Central memory CD4-positive, alpha-beta T cell (primary cell): ENCODE data around the gene PCSK9.

Experiments
- DNase-seq: peaks from one replicate; pipeline ENCODE4 v3.0.0; 2022

The PCSK9 gene

DNA sequence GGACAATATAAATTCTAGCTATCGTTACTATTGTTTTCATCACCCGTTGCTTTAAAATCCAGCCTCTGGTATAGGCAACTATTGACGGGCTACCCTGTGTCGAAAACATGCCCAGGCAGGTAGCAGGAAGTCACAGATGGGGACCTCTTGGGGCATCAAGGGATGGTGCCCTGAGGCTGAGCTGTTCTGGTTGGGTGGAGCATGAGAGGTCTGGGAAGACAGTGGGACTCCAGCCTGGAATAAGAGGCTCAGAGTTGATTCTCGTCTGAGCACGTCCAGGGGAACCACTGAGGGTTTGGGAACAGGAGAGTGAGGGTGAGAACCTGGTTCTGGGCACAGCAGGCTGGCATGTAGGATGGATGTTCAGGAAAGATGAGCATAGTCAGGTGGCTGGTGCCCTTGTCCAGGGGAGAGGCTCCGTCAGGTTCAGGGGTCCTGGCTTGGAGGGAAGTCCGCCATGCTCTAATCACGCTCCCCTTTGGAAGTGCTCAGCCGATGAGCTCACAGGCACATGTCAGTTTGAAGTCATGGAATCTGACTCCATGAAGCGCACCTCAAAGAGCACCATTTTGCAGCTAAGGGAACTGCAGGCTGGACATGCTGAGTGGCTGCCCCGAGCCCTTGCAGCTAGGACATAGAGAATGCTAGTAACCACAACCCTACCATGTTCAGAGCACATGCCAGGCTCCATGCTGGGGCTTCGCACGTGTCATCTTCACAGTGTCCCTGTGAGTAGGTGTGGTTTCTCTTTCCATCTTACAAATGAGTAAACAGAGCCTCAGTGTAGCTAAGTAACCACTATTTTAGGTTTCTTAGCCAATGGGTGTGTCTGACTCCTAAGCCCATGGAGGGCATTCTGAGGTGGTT lies 21.0 kb downstream of the PCSK9 start:
- DNase-seq, result no peak

DNA sequence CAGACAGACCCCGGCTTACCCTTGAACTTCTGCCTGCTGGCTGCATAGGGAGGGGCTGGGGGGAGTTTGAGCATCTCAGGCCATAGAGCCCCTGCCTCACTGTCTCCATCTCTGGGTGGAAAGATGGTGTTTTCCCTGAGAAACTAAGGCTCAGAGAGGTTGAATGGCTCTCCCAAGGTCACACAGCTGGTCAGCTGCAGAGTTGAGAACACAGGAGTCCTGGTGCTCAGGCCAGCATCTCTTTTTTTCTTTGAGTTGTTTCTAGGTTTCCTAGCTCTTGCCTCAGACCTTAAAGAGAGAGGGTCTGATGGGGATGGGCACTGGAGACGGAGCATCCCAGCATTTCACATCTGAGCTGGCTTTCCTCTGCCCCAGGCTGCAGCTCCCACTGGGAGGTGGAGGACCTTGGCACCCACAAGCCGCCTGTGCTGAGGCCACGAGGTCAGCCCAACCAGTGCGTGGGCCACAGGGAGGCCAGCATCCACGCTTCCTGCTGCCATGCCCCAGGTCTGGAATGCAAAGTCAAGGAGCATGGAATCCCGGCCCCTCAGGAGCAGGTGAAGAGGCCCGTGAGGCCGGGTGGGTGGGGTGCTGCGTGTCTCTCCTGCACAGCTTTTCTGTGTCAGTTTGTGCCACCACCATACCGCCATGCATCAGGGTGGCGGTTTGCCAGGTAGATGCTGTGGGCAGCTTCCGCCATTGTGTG lies 21.8 kb downstream of the PCSK9 start:
- no peak for DNase-seq

DNA sequence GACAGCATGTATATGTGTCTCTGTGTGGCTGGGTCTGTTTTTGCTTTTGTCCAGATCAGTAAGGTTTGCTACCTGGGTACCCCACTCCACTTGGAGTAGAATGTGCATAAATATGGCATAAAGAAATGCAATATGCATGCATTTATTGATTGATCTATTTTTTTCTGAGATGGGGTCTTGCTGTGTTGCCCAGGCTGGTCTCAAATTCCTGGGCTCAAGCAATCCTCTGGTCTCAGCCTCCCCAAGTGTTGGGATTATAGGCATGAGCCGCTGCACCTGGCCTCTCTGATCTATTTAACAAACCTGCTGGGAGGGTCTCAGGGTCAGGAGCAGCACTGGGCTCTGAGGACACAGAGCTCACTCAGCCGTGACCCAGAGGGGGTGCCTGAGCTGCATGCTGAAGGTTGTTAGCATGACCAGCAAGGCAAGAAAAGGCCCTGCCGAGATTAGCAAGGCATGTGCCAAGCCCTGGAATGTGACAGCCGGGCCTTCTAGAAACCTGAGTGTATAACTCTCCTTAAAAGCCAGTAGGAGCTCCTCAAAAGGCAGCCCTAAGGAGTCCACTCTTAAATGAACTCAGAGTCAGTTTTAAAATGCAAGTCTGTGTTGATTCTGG lies 22.5 kb downstream of the PCSK9 start:
- no peak for DNase-seq

DNA sequence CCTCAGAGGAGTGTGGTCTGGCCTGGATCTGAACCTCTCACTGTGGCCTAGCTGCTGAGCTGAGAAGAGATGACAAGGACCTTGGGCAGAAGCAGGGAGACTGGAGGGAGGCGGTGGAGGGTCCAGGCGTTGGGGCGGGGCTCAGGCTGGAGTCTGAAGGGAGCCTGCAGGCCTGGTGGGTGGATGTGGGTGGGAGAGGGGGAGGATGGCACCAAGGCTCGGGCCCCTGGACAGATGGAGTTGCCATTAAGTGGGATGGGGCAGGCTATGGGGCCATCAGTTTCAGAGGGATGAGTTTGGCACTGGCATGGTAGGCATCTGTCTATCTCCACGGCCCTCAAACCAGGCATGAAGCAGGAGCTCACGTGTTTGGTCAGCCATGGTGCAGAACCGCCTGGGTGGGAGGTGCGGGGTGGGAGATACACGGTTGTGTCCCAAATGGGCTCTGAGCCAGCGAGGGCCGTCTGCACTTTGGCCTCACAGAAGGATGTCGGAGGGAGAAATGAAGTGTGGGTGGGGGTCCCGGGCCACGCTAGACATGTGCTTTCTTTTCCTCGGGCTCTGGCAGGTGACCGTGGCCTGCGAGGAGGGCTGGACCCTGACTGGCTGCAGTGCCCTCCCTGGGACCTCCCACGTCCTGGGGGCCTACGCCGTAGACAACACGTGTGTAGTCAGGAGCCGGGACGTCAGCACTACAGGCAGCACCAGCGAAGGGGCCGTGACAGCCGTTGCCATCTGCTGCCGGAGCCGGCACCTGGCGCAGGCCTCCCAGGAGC lies 23.6 kb downstream of the PCSK9 start:
- DNase-seq, result no peak

DNA sequence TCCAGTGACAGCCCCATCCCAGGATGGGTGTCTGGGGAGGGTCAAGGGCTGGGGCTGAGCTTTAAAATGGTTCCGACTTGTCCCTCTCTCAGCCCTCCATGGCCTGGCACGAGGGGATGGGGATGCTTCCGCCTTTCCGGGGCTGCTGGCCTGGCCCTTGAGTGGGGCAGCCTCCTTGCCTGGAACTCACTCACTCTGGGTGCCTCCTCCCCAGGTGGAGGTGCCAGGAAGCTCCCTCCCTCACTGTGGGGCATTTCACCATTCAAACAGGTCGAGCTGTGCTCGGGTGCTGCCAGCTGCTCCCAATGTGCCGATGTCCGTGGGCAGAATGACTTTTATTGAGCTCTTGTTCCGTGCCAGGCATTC lies 24.2 kb downstream of the PCSK9 start:
- no peak for DNase-seq

DNA sequence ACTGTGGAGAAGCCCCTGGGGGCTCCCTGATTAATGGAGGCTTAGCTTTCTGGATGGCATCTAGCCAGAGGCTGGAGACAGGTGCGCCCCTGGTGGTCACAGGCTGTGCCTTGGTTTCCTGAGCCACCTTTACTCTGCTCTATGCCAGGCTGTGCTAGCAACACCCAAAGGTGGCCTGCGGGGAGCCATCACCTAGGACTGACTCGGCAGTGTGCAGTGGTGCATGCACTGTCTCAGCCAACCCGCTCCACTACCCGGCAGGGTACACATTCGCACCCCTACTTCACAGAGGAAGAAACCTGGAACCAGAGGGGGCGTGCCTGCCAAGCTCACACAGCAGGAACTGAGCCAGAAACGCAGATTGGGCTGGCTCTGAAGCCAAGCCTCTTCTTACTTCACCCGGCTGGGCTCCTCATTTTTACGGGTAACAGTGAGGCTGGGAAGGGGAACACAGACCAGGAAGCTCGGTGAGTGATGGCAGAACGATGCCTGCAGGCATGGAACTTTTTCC lies 24.8 kb downstream of the PCSK9 start:
- no peak for DNase-seq

DNA sequence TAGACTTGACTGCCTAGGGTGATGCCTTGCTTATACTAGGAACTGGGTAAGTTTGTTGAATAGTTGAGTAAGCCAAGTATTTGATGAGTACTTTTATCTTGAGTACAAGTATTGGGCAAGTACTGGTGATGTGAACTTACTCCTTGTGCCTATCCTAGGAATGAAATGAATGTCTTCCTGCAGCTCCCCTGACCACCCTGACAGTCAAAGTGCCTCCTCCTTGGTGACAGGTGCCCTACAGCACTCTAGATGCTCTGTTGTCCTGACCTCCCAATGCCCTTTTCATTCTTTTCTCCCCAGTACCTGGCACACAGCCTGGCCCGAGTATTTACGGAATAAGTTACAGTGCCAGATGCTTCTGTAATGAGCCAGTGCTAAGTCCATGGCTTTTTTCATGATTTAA lies 25.5 kb downstream of the PCSK9 start:
- DNase-seq, result no peak

DNA sequence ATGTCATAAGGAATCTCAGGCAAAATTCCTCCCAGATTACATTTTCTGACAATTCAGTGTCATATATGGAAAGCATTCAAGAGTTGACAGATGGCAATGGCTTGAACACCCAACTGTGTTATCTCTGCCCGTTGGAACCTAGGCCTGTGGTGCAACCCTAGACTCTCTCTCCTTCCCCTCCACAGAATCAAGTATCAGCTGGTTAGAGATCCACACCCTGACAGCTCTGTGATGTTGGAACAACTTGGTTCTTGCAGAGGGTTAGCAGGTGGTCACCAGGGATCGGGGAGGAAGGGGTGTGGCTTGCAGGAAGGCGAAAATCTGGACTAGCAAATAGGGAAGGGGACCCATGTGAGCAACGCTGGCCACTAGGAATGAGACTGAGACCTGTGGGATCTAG lies 26.3 kb downstream of the PCSK9 start:
- no peak for DNase-seq

DNA sequence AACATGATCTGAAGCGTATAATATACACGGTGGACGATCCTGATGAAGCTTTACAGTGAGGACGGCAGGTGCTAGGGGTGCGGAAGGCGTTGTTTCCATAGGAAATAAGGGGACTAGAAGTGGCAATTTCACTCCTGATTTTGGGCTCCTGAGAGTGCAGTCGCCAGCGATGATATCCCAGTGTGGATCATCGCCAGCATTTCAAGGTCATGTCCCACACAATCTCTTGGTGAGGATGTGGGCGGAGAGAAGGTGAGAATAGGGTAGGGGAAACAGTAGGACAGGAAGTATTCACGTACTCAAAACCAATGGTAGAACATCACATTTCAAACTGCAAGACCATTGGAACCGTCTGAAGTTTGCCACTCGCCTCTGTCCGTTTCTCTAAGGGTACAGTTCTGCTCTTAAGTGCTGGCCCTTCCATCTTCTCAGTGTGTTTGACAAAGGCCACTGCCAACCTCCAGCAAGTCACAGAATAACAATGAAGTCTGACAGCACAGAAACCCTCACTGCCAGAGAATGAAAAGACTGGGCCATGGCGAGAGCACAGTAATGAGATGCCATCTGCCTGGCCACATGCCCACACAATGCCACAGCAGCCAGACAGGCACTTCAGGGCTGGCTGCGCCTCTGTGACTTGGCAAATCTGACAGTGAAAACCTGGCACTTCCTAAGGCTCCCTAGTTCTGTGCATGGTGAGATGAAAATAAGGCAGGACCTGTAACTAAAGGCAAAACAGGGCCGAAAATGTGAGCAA lies 27.9 kb downstream of the PCSK9 start:
- no peak for DNase-seq

DNA sequence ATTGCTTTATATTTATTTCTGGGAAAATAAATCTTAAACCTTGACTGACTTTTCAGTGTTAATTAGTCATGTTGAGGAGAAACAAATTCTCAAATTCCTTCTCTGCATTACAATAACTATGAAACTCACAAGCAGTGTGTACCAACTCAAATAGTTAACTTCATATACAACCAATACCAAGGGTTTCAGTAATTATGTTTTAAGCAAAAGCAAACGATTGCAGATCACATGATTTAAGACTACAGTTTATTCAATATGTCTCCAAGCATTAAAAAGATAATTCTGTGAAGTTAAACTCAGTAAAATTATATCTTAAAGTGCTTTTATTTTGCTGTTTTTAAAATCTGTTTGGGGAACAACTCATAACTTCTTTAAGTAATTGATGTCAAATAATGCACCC lies 28.6 kb downstream of the PCSK9 start:
- DNase-seq, result no peak

DNA sequence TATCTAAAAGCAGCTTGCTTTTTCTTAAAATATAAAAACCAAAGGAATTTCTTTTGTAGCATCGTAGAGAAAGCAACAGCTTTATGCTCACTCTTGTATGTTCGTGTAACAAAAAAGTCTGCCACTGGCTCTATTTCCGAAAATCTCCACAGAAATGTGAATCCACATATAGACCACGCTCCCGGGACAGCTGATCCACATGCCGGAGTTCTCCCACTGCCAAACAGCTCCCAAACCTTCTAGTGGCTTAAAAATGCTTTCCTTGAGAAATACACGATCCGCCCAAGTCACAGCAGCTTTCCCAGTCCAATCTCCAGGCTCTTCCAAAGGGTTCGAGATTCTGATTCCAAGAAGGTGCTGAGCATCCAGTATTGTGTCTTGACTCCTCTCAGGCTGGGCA lies 29.3 kb downstream of the PCSK9 start:
- DNase-seq, result no peak

DNA sequence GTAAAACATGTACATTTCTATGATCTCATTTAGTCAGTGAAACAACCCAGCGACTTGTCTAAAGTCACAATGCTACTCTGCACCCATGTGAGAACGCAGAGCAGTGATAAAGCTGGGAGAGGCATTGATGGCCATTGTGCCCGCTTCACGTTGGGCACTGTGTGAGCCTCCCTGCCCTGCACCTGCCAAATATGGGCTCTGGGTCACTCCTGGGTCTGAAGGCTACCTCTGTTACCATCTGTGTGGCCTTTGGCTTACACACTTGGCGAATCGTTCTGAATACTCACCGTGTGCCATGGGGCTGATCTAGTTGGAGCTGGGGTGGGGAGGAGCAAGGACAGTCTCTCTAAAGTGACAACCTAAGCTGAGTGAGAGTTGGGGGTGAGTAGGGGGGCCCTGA lies 29.9 kb downstream of the PCSK9 start:
- DNase-seq, result no peak

DNA sequence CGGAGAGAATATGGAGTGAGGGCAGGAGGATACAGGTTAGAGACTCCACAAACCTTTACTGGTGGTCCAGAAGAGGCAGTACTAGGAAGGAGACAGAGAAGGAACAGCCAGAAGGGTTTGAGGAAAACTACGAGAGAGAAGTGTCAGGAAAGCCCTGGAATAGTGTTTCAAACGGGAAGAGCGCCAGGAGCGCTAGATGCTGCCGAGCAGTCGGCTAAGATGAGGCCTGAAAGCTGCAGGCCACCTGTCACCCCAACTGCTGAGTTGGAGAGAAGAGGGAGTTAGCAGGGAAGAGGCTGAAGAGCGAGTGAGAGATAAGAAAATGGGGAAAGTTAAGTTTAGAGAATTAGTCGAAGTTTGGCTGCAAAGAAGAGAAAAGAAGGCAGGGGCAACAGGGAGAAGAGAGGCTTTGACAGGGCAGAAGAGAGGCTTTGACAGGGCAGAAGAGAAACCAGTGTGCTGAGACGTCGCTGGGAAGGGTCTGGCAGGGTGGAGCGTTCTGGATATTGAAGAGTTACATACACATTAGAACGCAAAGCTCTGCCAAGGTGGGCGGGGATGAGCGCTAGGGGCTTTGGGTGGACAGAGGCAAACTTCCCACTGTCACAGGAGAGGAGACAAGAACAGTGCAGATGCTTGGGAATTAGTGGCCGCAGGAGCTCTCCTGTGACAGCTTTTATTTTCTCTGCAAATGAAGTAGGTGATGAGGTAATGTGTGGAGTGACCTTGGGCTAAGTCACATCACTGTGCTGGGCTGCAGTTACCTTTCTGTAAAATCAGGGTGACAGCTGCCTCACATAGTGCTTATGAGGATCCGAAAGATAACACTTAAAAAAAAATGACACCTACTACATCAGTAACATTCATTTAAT lies 31.2 kb downstream of the PCSK9 start:
- DNase-seq, result no peak

DNA sequence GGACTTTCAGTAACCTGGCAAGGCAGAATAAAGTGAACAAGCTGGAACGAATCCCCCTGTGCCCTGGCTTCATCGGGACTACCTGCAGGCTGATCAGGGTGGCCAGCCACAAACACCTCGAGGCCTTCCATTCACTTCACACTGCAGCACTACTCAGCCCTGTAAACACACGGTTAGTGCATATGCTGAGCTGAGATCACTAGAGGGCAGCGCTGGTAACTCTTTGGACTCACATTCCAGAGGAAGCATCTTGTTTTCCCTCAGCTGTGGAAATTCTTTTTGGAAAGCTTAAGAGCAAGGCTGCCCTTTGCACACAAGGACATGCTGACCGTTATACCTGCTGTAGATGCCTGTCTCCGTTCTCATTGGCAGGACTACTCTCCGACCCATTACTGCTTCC lies 32.1 kb downstream of the PCSK9 start:
- no peak for DNase-seq

DNA sequence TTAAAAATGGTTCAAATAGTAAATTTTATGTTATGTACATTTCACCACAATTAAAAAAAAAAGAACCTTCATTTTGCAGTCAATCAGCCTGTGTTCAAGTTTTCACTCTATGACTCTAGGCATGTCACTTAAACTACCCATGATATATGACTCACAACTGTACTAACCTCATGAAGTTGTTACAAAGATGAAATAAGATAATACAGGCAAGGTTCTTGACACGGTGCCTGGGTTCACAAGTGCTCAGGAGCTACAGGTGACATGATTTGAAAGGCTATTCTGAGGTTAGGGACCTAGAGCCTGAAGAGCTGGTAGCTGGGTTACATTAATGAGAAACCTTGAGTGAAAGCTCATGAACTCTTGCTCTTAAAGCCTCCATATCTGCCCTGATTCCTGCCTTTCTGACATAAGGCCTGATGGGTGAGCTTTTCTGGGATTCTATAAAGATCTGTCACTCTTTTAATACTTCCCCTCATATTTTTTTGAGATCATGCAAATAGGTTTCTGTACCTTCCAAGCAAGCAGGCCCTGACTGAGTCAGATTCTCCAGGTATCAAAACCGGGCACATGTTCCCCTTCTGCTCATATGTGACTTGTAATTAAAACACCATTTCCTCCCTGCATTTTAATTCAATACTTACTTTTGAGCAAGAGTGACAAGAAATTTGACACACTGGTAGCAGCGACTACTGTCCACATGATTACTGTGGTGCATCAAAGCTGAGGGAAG lies 34.0 kb downstream of the PCSK9 start:
- no peak for DNase-seq

DNA sequence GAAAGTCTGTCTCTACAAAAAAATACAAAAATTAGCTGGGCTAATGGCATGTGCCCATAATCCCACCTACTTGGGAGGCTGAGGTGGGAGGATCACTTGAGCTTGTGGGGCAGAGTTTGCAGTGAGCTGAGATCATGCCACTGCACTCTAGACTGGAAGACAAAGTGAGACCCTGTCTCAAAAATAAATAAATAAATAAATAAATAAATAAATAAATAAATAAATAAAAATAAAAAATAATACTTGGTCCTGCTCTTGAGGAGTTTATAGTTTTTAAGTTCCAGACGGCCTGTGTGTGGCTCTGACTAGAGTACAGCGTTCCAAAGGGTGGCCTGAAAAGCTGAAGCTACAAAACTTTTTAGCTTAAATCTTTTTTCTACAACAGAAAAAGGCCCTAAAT lies 35.1 kb downstream of the PCSK9 start:
- no peak for DNase-seq

DNA sequence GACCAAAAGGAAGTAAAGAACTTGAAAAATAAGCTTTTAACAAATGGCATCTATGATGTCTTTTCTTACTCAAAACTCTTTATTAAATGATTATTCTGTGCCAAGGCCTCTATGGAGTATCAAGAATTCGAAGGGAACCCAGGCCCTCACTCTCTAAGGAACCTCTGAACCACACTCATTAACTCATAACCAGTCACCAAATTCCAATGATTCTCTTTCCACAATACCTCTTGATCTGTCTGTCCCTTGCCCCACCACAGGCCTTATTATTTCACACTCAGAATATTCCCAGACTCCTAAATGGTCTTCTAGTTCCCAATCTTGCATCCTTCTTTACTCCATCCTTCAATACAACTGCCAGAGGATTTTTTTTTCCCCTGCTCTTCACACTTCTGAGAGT lies 37.0 kb downstream of the PCSK9 start:
- DNase-seq, result no peak

DNA sequence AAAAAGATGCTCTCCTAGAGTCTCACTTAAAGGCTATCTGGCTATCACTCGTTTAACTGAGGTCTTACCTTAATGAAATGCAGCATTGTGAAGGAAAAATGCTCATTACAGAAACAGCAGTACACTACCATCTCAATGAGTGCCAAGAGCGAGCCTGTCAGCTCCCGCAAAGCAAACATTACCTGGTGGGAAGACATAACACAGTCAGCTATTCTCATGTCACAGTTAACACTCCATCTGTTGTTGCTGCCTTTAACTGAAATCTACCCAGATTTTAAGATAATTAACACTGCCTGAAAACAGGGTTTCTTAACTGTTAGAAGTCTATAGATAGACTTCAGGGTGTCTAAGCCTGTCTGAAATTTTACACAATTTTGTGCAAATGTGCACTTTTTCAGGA lies 39.1 kb downstream of the PCSK9 start:
- no peak for DNase-seq

DNA sequence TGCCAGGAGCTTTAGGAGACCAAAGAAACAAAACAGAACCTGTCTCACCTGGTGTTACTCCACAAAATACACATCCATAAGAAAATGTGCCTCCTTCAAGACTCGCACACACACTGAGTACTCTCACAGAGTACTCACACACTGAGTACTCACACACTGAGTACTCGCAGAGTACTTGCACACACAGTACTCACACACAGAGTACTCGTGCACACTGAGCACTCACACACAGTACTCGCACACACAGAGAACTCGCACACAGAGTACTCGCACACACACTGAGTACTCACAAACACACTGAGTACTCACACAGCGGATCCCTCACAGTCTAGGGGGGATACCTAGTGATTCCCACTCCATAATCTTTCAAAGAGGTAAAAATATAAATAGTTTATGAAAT lies 40.3 kb downstream of the PCSK9 start:
- no peak for DNase-seq

DNA sequence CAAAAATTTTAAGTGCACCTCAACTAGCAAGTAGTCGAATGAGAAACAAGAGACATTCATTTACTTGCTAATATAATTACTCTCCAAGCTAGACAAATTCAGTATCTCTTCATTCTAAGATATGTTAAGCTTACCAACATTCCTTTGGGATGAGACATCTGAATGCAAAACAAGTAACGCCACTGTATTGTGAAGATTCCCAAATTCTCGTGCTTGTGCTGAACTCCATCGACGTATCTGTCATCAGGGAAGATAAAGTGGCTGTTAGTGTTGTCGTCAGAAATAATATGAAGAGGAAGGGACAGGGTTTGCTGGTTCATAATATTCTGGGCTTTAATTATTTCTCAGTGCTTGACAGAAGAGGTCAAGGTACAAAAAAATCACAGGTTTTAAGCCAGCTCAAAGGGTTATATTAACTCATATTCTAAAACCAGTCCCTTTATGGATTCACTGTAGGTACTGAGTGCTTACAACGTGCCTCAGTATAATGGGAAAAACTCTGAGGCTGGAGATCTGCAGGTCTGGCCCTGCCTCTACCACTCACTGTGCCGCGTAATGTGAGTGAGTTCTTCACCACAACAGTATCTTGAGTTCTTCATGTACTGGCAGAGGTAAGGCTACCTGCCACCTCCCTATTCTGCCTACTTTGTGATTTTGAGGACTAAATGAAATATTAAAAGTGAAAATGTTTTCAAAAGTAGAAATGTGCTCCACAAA lies 42.0 kb downstream of the PCSK9 start:
- DNase-seq, result no peak
